ENCODE results near the gene ULK3.

The ULK3 gene

DNA sequence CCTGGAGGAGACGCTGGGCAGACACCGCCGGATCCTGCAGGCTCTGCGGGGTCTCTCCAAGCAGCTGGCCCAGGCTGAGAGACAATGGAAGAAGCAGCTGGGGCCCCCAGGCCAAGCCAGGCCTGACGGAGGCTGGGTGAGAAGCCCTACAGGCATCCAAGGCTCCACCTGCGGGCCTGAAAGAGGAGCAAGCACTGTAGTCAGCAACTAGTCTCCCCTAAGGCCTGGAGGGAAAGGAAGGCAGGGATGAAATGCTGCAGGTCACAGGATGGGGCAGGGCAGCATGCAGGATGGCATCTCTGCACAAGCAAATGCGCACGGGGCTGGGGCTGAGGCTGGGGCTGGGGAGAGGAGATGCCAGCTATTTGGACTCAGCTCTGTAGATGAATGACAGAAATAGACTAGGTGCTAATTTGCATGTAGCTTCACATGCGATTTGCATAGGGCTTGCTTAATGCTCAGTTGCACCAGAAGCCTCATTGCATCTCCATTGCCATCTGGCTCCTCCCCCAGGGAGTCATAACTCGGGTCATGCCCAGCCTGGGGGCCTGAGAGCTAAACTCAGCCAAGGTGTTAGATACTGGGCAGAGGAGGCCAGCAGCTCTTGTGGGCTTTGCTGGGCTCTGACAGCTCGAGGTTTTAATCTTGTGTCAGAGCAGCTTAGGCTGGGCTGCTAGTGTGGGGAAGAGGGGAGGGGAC is 21.7 kb downstream of the ULK3 start:
- DNase-seq, result no peak

DNA sequence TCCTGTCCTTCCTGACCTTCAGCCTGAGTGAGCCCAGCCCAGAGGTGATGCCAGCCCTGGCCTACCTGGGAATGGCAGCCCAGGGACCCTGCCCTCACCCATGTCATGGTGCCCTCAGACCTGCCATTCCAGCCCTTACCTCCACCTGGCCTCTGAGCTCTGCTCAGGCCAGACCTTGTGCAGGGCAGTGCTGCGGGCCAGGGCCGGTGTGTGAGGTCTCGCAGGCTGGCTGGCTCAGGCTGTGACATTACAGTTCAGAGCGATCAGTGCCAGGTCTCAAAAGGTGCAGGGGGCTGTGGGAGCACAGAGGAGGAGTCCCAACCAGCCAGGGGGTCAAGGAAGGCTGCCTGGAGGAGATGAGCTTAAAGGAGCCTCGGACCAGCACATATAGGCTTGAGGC is 22.9 kb downstream of the ULK3 start:
- no peak for DNase-seq

DNA sequence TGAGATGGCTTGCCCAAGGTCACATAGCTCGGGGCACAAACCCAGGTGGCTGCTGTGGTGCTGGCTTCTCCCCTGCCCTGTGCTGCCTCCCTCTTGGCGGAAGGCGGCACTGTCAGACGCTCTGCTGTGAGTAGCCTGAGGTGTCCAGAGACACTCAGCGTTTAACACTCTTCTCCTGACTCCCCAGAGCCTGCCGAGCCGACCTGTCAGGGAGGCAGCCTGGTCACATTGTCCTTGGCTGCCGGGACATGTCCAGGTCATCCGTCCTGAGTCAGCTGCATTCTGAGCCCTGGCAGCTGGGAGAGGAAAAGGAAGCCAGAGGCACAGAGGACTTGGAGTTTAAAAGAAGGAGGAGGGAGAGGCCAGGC is 25.6 kb downstream of the ULK3 start:
- no peak for DNase-seq

DNA sequence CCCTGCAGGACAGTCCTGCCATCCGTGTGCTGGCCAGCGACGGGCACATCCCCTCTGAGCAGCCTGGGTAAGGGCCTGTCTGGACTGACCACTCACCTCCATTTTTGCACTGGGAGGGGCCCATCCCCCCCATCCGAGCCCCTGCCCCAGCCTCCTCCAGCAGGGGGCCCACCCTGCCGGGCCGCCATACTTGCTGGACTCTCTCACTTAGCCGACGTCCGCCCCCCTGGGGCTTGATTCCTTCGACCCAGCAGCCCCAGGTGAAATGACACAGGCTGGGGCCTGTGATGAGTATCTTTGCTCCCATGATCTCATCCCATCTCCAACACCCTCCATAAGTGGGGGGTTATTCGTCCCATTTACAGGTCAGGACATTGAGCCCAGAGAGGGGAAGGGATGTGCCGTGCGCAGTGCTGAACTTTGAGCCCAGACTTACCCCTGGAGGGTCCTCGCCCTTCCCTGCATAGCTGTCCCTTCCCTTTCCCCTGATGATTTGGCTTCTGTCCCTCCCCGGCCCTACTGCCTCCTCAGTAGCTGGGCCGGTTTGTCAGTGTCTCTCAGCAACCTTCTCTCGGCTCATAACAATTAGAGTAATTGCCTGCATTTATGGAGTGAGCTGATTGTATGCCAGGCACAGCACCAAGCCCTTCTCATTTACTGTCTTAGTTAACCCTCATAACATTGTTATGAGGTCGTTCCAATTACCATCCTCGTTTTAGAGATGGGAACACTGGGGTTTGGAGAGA is 26.2 kb downstream of the ULK3 start:
- DNase-seq, result no peak

DNA sequence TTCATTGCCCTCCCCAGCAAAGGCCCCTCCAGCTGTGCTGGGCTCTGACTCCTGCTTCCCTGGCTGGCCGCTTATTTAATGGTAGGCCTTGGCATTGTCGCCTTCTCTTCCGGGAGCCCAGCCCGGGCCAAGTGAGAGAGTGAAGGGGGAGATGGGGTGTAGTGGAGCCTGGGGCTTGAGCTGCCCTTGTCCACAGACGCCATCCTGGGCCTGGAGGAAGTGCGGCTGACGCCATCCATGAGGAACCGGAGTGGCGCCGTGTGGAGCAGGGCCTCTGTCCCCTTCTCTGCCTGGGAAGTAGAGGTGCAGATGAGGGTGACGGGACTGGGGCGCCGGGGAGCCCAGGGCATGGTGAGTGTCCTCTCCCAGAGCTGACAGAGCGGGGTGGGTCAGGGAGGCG is 27.0 kb downstream of the ULK3 start:
- no peak for DNase-seq

DNA sequence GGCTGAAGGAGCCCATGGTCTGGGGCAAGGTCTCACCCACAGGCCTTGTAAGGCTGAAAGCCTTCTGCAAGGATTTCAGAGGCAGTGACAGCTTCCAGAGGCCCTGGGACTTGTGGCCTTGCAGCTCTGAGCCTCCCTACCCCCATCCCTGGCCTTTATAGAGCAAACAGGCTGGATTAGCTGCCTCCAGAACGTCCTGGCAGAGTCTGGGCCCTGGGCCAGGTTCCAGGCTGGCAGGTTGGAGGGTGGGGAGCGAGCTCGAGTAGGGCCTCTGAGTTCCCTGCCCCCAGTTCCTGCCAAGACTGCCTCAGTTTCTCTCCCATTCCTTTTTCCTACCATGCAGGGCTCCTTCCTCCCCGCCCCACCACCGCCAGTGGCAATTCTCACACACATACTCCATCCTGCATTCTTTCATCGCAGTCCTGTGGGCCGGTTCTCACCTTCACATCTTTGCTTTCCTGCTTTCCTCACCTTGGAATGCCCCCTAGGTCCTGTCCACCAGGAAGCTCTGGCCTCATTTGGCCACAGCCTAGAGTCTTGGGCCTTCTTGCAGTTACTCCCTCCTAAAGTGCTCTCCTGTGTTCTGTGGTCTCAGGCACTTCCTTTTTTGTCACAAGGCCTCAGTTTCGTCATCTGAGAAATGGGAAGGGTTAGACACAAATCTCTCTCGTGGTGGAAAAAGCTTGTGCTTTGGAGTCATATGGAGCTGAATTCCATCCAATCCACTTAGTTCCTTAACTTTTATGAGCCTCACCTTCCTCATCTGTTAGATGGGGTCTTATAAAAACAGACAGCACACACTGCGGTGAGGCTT is 27.6 kb downstream of the ULK3 start:
- DNase-seq, result peak in 1 of 2 experiments; percentile 27

DNA sequence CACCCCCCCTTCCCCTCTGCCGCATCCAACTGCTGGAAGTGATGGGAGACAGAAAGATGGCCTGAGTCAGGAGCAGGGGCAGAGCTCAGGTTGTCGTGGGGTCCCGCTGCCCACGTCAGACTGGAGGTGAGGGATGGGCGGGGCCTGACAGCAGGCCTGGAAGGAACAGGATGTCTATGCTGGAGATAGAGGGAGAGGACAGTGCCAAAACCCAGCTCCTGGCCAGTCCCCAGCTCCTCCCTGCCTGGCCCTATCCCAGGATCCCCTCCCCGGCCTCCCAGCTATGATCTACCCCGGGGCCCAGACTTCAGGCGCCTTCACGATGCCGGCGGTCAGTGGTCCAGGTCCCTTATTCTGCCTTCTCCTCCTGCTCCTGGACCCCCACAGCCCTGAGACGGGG is 30.4 kb downstream of the ULK3 start, which contains the start of gene LMAN1L:
LMAN1L (plus strand) TSS at position 303 of the 400 bp plus-strand sequence; CDS start at position 323, 20 bp downstream.
- DNase-seq, result no peak

DNA sequence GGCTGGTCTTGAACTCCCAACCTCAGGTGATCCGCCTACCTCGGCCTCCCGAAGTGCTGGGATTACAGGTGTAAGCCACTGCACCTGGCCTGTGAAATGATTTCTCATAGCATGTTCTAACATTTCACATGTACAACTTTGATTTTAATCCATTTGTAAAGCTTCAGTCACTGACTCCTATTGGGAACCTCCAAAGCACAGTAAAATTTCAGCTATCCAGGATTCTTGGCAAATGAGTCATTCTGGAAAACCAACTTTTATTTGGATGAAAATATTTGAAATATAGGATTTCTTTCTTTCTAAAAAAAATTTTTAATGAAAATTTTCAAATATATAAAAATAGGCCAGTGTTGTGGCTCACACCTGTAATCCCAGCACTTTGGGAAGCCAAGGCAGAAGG is 33.0 kb downstream of the ULK3 start:
- no peak for DNase-seq

DNA sequence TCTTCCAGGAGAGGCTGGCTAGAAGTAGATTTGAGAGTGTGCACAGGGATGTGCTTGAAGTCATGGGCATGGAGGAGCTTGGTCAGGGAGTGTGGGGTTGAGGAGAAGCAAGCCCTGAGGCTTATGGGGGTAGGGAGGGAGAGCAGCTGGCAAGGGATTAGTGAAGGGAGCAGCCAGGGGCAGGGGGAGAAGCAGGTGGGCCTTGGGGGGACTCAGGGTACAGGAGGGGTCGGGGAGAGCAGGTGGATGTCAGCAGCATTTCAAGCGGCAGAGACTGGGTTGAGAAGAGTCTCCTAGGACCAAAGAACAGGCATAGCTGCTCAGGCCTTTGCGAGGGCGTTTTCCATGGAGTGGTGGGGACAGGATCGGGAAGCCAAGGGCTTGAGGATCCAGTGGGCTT is 33.7 kb downstream of the ULK3 start:
- no peak for DNase-seq

DNA sequence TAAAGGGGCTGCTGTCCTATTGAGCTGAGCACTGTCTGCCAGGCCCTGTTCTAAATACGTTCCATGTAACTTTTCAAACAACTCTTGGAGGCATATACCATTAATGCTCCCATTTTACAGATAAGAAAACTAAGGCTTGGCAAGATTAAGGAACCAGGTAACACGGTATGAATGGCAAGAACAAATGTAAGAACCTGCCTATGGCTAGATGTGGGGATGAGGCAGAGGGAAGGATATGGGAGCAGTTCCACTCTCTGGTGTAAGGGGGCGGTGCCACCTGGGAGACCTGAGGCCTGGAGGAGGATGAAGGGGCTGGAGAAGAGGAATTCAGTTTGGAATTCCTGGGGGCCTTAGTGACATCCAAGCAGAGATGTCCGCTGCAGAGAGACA is 34.1 kb downstream of the ULK3 start:
- DNase-seq, result no peak

DNA sequence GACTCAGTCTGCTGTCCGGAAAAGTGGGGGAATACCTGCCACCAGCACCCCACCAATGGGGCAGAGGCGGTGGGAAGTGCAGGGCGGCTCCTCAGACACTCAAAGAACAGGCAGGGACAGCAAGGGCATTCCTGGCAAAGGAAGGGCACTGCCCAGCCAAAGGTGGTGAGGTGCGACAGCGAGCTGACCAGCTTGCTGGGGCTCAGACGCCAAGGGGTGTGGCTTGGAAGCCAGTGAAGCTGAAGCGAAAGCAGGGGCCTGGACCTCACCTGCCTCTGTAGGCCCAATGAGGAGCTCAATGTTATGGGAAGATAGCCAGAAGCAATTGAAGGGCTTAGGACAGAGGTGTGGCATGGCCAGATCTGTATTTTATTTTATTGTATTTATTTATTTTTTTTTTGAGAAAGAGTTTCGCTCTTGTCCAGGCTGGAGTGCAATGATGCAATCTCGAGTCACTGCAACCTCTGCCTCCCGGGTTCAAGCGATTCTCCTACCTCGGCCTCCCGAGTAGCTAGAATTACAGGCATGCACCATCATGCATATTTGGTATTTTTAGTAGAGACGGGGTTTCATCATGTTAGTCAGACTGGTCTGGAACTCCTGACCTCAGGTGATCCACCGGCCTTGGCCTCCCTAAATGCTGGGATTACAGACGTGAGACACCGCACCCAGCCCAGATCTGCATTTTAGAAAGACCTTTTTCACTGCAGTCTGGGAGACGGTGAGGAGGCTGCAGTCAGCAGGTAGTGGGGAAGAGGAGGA is 34.7 kb downstream of the ULK3 start:
- DNase-seq, result no peak

DNA sequence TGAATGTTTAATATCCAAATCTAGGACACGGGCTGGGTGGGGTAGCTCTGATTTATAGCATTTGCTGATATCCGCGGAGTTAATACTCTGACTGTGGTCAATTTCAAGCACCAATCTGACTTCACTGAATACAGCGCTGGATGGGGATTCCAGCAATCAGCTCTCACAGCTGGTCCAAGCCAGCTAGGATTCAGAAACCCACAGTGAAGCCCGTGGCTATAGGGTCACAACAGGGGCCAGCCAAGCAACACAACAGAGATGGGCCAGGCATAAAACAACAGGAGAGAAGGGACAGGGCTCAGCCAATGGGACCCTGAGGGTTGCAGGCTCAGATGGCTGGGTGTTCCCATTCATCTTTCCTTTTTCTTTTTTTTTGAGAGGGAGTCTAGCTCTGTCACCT is 35.7 kb downstream of the ULK3 start:
- no peak for DNase-seq

DNA sequence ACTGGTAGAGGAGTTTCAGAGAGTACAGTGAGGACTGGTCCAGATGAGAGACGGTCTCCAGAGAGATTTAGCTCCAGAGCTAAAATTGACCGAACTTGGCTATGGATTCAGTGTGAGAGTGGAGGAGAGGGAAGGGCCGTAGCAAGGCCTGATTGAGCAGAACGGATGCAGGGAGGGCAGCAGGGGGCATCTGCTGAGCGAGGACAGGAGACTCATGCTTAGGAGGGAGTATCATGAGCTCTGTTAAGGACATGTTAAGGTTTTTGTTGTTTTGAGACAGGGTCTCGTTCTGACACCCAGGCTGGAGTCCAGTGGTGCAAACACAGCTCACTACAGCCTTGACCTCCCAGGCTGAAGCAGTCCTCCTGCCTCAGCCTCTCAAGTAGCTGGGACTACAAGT is 38.0 kb downstream of the ULK3 start:
- no peak for DNase-seq

DNA sequence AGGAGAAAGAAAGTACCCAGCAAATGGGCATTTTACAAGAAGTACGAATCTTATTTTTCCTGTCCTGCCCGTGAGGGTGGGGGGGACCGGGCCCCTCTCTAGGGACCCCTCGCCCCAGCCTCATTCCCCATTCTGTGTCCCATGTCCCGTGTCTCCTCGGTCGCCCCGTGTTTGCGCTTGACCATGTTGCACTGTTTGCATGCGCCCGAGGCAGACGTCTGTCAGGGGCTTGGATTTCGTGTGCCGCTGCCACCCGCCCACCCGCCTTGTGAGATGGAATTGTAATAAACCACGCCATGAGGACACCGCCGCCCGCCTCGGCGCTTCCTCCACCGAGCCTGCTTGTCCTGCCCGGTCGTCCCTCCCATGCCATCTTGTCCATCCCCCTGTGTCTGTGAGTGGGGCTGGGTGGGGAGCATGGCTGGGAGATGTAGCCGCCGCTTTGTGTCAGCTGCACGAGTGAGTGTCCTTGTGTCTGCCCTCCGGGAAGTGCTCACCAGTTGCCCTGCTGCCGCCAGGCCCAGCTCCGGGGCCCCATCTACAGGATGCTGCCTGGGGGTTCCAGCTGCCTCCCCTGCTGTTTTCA is 40.0 kb downstream of the ULK3 start:
- no peak for DNase-seq

DNA sequence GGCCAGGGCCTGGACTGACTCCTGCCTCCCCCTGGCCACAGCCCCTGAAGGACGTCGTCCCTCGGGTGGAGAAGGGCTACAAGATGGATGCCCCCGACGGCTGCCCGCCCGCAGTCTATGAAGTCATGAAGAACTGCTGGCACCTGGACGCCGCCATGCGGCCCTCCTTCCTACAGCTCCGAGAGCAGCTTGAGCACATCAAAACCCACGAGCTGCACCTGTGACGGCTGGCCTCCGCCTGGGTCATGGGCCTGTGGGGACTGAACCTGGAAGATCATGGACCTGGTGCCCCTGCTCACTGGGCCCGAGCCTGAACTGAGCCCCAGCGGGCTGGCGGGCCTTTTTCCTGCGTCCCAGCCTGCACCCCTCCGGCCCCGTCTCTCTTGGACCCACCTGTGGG is 40.7 kb downstream of the ULK3 start:
- no peak for DNase-seq

DNA sequence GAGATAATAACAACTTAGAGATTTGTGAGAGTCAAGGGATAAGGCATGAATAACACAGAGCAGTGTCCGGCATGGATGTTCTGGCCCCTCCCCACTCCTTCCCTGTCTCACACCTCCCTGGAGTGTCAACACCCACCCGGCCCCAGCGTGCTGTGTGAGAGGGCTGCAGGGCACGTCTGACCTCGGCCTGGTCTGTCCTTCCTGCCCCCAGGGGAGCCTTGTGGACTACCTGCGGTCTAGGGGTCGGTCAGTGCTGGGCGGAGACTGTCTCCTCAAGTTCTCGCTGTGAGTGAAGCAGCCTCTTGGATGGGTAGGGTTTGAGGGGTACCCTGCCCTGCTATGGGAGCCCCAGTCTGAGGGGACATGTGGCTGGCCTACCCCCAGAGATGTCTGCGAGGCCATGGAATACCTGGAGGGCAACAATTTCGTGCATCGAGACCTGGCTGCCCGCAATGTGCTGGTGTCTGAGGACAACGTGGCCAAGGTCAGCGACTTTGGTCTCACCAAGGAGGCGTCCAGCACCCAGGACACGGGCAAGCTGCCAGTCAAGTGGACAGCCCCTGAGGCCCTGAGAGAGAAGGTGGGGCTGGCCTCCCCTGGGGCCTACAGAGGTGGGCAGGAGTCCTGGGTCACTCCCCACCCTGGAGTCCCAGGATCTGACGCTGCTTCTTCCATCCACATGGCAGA is 41.5 kb downstream of the ULK3 start:
- DNase-seq, result no peak

DNA sequence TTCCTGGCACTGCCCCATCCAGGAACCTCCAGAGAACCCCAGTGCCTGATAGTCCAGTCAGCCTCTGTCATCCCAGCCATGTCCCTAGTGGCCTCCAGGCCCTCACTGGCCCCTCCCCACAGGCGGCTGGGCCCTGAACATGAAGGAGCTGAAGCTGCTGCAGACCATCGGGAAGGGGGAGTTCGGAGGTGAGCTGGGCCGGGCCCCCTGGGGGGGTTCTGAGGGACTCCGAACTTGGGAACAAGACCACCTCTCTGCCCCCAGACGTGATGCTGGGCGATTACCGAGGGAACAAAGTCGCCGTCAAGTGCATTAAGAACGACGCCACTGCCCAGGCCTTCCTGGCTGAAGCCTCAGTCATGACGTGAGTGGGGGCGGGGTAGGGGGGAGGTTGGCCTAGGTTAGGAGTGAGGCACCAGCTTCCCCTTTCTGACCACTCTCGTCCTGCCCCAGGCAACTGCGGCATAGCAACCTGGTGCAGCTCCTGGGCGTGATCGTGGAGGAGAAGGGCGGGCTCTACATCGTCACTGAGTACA is 42.3 kb downstream of the ULK3 start:
- DNase-seq, result no peak

DNA sequence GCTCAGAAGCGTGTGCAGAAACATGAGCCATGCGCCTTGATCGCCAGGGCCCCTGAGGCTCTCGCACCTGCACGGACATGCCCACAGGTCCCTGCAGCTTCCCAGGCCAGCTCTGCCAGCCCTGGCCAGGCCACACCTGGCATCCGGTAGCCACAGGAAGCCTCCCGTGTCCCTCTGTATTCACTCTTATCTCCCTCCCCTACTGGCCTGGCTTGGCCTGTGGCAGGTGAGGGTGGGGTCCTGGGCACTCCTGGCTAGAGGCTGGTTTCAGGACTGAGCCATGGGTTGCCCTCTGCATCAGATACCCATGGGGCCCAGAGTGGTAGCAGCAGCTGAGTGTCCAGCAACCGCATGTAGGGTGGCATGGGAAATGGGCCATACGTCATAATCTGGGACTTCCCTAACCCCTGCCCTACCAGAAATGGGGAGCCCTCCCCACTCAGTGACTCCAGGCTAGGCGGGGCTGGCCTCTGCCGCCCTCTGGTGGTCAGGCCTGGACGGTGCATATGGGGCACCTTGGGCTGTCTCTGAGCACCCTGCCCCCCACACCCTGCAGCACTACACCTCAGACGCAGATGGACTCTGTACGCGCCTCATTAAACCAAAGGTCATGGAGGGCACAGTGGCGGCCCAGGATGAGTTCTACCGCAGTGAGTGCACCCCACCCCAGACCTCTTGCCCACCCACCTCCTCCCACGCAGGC is 42.9 kb downstream of the ULK3 start:
- DNase-seq, result no peak

DNA sequence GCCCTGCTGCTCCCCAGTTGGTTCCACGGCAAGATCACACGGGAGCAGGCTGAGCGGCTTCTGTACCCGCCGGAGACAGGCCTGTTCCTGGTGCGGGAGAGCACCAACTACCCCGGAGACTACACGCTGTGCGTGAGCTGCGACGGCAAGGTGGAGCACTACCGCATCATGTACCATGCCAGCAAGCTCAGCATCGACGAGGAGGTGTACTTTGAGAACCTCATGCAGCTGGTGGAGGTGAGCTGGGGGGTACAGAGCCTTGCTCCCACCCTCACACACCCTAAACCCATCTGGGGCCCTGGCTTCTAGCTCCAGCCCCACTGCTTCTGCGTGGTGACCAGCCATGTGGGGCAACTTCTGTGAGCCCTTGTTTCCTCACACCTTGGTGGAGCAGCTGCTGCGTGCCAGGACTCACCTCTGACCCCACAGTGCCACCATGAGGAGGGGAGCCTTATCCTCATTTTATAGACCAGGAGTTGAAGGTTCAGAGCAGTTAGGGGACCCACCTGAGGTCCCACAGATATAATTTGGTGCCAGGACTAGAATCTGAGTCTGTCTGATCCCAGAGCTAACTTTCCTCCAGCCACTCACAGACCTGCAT is 43.6 kb downstream of the ULK3 start:
- no peak for DNase-seq

DNA sequence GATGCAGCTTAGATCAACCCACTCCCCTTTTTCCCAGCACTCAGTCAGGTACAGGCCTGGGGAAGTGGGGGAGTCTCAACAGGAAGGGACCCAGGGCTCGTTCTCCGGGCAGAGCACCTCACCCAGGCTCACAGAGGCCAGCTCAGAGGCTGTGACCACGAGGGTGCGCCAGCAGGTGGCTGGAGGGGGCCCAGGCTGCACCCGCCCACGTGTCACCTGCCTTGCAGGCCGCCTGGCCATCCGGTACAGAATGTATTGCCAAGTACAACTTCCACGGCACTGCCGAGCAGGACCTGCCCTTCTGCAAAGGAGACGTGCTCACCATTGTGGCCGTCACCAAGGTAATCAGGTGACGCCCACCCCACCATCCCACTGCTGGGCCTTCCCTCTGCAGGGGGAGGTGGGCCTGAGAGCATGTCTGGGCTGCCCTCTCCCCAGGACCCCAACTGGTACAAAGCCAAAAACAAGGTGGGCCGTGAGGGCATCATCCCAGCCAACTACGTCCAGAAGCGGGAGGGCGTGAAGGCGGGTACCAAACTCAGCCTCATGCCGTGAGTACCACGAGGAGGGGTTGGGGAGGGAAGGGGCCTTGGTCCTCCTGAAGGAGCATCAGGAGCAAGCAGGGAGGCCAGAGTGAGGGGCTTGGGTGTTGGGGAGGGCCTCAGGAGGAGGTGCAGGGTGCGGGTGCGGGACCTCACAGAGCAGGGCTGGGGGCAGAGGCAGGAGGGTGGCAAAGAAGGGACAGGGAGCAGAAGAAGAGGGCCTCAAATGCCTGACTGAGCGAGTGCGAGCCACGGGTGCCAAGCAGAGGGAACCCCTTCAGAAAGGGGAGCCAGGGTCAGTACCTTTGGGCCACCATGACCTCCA is 44.3 kb downstream of the ULK3 start:
- DNase-seq, result peak; percentile 61 to 64

All from cerebellar nuclear complex (tissue), 1 donor.